SU-DHL-6 (cell line): ENCODE data around the gene ARHGAP26.

Experiments
- EZH2phosphoT487 ChIP-seq: fragments of 200-600 bp; sonication (generic), shearing (Covaris generic); conservative IDR thresholded peaks from 2 replicates; pipeline ENCODE4 v1.6.1; 2018; ENCODE audit warnings: mild to moderate bottlenecking, antibody characterized with exemption, low read length, moderate library complexity, mixed read lengths
- TF ChIP-seq, protein P1 (sequence below): fragments of 200-600 bp; sonication (generic); IDR thresholded peaks from one replicate; pipeline ENCODE4 v1.5.1; 2017; ENCODE audit warnings: antibody characterized with exemption, mild to moderate bottlenecking, low read length, moderate library complexity; ENCODE audit not compliant: insufficient read depth, poor library complexity, severe bottlenecking

DNA sequence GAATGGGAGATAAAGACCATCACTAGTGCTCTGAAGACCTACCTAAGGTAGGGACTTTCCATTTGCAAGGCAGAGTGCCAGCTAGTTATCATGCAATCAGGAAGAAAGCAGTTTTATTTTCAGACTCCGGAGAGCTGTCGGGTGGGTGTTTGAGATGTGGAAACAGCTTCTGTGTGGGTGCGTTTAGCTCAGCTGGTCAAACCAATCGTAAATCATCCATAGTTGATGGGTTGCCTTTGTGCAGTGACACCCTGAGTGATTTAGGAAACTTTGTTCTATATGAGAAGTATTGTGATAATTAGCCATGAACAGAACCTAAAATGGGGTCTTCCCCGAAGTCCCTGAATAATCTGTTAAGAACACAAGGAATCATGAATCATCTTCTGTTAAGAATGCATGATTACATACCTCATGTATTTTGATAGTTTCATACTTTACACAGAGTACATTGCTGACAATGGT is 284.3 kb downstream of the ARHGAP26 start:
- TF ChIP-seq, protein P1, sequence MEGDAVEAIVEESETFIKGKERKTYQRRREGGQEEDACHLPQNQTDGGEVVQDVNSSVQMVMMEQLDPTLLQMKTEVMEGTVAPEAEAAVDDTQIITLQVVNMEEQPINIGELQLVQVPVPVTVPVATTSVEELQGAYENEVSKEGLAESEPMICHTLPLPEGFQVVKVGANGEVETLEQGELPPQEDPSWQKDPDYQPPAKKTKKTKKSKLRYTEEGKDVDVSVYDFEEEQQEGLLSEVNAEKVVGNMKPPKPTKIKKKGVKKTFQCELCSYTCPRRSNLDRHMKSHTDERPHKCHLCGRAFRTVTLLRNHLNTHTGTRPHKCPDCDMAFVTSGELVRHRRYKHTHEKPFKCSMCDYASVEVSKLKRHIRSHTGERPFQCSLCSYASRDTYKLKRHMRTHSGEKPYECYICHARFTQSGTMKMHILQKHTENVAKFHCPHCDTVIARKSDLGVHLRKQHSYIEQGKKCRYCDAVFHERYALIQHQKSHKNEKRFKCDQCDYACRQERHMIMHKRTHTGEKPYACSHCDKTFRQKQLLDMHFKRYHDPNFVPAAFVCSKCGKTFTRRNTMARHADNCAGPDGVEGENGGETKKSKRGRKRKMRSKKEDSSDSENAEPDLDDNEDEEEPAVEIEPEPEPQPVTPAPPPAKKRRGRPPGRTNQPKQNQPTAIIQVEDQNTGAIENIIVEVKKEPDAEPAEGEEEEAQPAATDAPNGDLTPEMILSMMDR, result no peak
- no peak for TF ChIP-seq EZH2phosphoT487
